GM18870 (cell line): ENCODE data around the gene SLC27A5.
"Not testable (repeated sequence)": the region's sequence is repeated elsewhere in the genome, so short reads cannot be mapped to it uniquely, and the experiment has no call there.

Source experiments
- ATAC-seq: cut with Tn5 transposase; IDR thresholded peaks from one replicate; pipeline ENCODE4 v1.9.1; 2021; ENCODE audit warnings: moderate library complexity; ENCODE audit not compliant: unreplicated experiment

The SLC27A5 gene

DNA sequence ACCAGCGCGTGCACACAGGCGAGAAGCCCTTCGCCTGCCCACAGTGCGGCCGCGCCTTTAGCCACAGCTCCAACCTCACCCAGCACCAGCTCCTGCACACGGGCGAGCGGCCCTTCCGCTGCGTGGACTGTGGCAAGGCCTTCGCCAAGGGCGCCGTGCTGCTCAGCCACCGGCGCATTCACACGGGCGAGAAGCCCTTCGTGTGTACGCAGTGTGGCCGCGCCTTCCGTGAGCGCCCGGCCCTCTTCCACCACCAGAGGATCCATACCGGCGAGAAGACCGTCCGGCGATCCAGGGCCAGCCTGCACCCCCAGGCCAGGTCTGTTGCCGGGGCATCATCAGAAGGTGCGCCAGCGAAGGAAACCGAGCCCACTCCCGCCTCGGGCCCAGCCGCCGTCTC lies 40.1 kb downstream of the SLC27A5 start:
- ATAC-seq = no peak

DNA sequence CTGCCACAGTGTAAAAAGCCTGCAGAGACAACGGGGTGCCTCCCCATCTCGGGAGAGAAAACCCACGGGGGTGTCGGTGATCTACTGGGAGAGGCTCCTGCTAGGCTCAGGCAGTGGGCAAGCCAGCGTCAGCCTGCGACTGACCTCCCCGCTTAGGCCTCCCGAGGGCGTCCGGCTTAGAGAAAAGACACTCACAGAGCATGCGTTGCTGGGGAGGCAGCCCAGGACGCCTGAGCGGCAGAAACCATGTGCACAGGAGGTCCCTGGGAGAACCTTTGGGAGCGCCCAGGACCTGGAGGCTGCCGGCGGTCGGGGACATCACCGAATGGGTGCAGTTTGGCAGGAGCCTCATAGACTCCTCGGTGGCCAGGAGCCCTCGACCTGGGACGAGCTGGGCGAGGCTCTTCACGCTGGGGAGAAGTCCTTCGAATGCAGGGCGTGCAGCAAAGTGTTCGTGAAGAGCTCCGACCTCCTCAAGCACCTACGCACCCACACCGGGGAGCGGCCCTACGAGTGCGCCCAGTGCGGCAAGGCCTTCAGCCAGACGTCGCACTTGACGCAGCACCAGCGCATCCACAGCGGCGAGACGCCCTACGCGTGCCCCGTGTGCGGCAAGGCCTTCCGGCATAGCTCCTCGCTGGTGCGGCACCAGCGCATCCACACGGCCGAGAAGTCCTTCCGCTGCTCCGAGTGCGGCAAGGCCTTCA lies 40.8 kb downstream of the SLC27A5 start:
- not testable (repeated sequence) for ATAC-seq

GRCh38 chr19:58469241-58470013 lies 42.4 kb downstream of the SLC27A5 start:
- no peak for ATAC-seq

DNA sequence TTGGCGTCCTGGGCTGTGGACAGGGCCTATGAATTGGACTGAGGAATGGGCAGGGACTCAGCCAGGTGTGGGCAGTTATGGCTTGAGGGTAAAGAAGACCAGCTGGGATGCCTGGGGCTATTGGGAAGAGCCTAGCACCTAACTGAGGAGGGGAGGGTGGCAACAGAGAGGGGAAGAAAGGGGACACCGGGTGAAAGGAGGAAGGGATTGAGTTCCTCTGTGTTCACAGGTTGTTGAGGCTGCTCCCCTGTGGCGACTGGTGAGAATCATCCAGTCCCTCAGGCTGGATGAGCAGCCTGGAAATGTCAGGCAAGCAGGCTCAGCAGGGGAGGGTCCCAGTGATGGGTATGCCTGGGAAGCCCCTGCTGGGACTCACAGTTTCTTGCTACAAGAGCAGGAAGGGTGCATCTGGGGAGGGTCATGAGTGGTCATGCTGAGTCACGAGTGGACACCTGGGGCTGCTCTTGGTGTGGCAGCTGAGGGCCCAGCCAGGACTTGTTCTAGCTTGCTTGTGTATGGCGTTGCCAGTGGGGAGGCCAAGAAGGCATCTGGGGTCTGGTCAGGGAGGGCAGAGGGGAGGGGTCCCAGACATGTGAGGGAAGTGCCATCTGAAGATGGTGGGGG lies 43.5 kb downstream of the SLC27A5 start:
- ATAC-seq = no peak

DNA sequence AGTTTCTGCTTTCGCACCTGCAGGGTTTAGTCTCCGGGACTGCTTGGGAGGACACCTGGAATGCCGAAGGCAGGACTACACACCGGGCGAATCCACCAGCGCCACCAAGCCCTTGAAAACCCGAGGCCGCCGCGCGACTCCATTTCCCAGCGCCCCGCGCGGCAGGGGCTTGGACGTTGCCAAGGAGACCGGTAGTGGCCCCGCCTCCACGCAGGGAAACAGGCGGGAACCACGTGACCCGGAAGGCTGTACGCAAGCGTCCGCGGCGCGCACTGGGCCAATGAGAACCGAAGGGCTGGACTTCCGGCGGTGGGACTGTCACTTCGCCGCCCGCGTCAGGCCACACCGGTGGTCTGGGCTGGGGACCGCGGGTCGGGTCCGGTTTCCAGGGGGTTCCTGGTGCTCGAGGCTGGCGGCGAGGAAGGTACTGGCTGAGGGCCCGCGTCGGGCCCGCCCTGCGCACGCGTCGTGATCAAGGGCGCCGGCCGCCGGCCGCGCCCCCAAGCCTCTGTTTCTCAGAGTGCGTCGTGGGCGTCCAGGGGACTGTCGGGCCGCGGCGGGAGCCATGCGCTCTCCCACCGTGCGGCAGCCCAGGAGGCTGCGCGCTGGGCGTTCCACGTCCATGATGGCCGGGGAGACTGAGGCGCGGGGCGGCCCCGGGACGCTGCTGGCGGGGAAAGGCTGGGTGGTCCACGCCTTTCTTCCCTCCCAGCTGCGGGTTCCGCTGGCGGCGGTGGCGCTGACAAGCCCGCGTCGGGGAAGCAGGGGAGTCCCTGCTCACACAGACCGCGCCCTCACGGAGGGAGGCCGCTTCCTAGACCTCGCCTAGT lies 44.8 kb downstream of the SLC27A5 start, which contains the start of gene ZNF324:
Gene ZNF324 (plus strand): TSS at position 321 of the 830 bp plus-strand sequence. CDS start 2,106 bp downstream, outside the sequence.
- peak; percentile 69 for ATAC-seq

GRCh38 chr19:58466089-58466759 lies 45.6 kb downstream of the SLC27A5 start:
- no peak for ATAC-seq

- ATAC-seq = no peak
Observed at GRCh38 chr19:58460039-58460438, 51.8 kb downstream of the SLC27A5 start.

- ATAC-seq = no peak
Observed at GRCh38 chr19:58456111-58456510, 55.7 kb downstream of the SLC27A5 start.

- no peak for ATAC-seq
Observed at GRCh38 chr19:58455306-58455705, 56.5 kb downstream of the SLC27A5 start.

DNA sequence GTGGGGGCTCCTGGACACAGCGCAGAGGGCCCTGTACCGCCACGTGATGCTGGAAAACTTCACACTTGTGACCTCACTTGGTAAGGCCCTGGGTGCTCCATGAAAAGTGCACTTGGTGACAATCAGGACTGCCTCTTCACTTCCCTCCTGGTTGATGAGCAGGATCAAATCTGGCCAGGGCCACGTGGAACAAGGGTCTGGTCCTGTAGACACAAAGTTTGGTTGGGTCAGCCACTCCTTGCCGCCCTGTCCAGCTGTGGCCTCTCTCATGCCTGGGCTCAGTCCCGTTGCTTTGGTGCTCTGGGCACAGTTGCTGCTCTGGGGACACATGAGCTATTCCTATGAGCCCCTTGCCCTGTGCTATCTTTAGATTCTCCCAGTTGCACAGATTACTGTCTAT lies 58.0 kb downstream of the SLC27A5 start:
- no peak for ATAC-seq

DNA sequence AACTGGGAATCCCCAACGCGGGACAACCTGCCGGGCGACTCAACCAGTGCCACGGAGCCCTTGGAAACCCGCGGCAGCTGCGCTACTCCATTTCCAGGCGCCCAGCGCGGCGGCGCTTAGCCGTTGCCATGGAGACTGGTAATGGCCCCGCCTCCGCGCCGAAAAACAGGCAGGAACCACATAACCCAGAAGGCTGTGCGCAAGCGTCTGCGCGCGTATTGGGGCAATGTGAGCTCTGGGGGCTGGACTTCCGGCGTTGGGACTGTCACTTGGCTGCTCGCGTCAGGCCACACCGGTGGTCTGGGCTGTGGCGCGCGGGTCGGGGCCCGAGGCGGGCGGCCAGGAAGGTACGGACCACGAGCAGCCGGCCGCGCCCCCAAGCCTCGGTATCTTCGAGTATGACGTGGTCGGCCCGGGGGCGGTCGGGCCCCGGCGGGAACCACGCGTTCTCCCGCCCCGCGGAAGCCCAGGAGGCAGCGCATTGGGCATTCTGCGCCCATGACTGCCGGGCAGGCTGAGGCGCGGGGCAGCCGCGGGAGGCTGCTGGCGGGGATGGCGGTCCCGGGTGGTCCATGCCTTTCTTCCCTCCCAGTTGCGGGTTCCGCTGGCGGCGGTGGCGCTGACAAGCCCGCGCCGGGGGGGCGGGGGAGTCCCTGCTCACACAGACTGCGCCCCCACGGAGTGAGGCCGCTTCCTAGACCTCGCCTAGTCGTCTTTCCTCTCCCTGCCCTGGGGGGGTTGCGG lies 60.3 kb downstream of the SLC27A5 start, which contains the start of gene ZNF324B:
Gene ZNF324B (plus strand): TSS at position 265 of the 744 bp plus-strand sequence. CDS start 2,080 bp downstream, outside the sequence.
- ATAC-seq = peak; percentile 88

DNA sequence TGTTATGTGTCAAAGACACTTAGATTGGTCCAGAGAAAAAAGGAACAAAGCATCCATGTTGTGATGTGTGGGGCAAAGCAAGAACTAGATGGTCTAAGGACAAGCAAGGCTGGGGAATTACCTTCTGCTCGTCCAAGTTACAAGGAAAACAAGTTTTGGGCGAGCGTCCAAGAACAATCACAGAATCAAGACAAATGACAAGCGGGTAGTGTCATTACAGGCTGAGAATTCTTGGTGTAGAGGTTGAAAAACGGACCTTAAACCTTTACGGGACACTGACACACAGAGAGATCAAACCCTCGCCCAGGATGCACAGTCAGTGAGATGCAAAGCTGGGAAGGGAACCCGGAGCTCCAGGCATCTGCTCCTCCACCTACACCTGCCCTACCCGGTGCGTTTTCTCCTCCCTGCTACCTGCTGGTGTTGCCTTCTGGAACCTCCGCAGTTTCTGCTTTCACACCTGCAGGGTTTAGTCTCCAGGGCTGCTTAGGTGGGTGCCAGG lies 60.9 kb downstream of the SLC27A5 start:
- peak; percentile 6 for ATAC-seq

DNA sequence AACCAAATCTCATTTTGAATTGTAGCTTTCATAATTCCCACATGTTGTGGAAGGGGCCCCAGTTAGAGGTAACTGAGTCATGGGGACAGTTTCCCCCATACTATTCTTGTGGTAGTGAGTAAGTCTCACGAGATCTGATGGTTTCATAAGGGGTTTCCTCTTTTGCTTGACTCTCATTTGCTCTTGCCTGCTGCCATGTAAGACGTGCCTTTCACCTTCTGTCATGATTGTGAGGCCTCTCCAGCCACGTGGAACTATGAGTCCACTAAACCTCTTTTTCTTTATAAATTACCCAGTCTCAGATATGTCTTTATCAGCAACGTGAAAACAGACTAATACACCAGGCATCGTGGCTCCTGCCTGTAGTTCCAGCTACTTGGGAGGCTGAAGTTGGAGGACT lies 61.8 kb downstream of the SLC27A5 start:
- not testable (repeated sequence) for ATAC-seq

GRCh38 chr19:58448860-58449259 lies 62.9 kb downstream of the SLC27A5 start:
- not testable (repeated sequence) for ATAC-seq
